Motor neuron (in vitro differentiated cells): ENCODE measurements around the gene SLC25A41. TPM values are rescaled to one million over a fixed set of nuclear protein-coding genes. Genes with fewer than 3 reads are reported as not detected.
A peak's percentile ranks its signal among the peaks of the same experiment; 100 is the strongest.

Experiments used
- ATAC-seq, 8 experiments: fragments of 200-7000 bp; cut with Tn5 transposase; replicated peaks in 6 of 8; 2 replicates each; pipeline ENCODE4 v1.8.0; 2021; ENCODE audit warnings: mild to moderate bottlenecking in 8 of 8, moderate library complexity in 8 of 8
- H3K27ac ChIP-seq, 2 donors: fragments of 250-450 bp; sonication (Bioruptor Pico); 2 replicates each; pipeline ENCODE4 v1.9.0; 2021; ENCODE audit warnings: antibody characterized with exemption in 2 of 2, mild to moderate bottlenecking in 2 of 2, moderate library complexity in 1 of 2
- H3K4me1 ChIP-seq, 2 donors: fragments of 250-450 bp; sonication (Bioruptor Pico); replicated peaks in 1 of 2; 2 replicates each; pipeline ENCODE4 v1.6.1; 2021; ENCODE audit warnings: antibody characterized with exemption in 2 of 2, mild to moderate bottlenecking in 2 of 2, moderate library complexity in 1 of 2
- H3K4me3 ChIP-seq, 5 donors: fragments of 250-450 bp; sonication (Bioruptor Pico); 2 replicates each; pipeline ENCODE4 v1.9.0; 2021; ENCODE audit warnings: antibody characterized with exemption in 5 of 5, mild to moderate bottlenecking in 5 of 5, moderate library complexity in 4 of 5
- WGBS, 10 experiments: fragments of 450-650 bp; shearing (Covaris generic); methylation state at CpG; one replicate each; pipeline ENCODE4 v1.0.0; 2022; 5-methylcytosine and 5-hydroxymethylcytosine counted together
- in situ Hi-C, 9 experiments: fragments of 400-800 bp; cut with MboI; loops; one replicate each; pipeline ENCODE4 v1.15.0; 2021; ENCODE audit warnings: low sequenced_read_pairs in 9 of 9, low pct_unique_long_range_greater_than_20kb in 2 of 9; ENCODE audit not compliant: unreplicated experiment in 9 of 9
- total RNA-seq, 8 experiments: library from RNA; unstranded; fragments of 300-600 nt; gene quantifications; 2 replicates each; pipeline versions ENCODE4 v1.2.3 to v1.2.4, GENCODE V29; 2022

The SLC25A41 gene
- under 1 TPM in 6 of 8 experiments, not detected in 2; 0.29 to 0.76 (median 0.49) TPM for total RNA-seq

DNA sequence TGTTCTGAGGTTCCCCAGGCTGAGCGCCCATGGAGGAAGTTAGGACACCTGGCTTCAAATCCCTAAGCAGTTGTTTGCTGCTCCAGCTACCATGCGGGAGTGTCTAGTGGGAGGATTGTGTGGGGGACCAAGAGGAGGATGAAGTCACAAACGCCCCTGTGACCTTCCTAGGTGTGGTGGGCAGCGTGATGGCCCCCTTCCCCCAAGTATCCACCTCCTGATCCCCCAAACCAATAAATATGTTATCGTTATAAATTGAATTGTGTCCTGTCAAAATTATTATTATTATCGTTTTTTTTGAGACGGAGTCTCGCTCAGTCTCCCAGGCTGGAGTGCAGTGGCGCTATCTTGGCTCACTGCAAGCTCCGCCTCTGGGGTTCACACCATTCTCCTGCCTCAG is at the start of gene SLC25A41:
SLC25A41 (minus strand) TSS at position 101 of the 400 bp plus-strand sequence; CDS start at position 31, 70 bp downstream.
- no peak within 1 kb of the TSS for H3K4me3 ChIP-seq
- WGBS, 10 experiments, result 40 to 100% (median 90%) methylated on average over 2 to 4 of the region's 10 CpGs; no CpG with 5 or more reads in 7 of the 10 experiments
- no peak for ATAC-seq
- H3K4me1 ChIP-seq, result no peaks in the 10 kb centered on the region
- no peak within 1 kb of the TSS for H3K27ac ChIP-seq
- in situ Hi-C loops, result no loop called here

- H3K4me1 ChIP-seq, result no peaks in the 10 kb centered on the region
- in situ Hi-C loops, result no loop called here
- WGBS, 10 experiments, result 0 to 80% (median 67%) methylated on average over 1 to 3 of the region's 3 CpGs; no CpG with 5 or more reads in 5 of the 10 experiments
- ATAC-seq, result peak in 1 of 8 experiments; percentile 24
- H3K4me3 ChIP-seq, result no peak overlapping the region
- no peak overlapping the region for H3K27ac ChIP-seq
Measured at GRCh38 chr19:6483235-6483634, 49.7 kb upstream of the SLC25A41 start.

DNA sequence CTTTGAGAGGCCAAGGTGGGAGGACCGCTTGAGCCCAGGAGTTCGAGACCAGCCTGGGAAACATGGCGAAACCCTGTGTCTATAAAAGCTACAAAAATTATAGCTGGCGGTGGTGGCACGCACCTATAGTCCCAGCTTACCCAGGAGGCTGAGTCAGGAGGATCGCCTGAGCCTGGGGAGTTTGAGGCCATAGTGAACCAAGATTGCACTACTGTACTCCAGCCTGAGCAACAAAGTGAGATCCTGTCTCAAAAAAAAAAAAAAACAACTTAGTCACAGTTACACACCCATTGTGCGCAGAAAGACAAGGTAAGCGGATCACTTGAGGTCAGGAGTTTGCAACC is 48.8 kb upstream of the SLC25A41 start:
- no peak overlapping the region for H3K27ac ChIP-seq
- WGBS, 10 experiments, result 89 to 100% (median 100%) methylated on average over 1 to 6 of the region's 8 CpGs; no CpG with 5 or more reads in 1 of the 10 experiments
- H3K4me1 ChIP-seq, result no peaks in the 10 kb centered on the region
- no peak for ATAC-seq
- in situ Hi-C loops, result no loop called here
- H3K4me3 ChIP-seq, result no peak overlapping the region

DNA sequence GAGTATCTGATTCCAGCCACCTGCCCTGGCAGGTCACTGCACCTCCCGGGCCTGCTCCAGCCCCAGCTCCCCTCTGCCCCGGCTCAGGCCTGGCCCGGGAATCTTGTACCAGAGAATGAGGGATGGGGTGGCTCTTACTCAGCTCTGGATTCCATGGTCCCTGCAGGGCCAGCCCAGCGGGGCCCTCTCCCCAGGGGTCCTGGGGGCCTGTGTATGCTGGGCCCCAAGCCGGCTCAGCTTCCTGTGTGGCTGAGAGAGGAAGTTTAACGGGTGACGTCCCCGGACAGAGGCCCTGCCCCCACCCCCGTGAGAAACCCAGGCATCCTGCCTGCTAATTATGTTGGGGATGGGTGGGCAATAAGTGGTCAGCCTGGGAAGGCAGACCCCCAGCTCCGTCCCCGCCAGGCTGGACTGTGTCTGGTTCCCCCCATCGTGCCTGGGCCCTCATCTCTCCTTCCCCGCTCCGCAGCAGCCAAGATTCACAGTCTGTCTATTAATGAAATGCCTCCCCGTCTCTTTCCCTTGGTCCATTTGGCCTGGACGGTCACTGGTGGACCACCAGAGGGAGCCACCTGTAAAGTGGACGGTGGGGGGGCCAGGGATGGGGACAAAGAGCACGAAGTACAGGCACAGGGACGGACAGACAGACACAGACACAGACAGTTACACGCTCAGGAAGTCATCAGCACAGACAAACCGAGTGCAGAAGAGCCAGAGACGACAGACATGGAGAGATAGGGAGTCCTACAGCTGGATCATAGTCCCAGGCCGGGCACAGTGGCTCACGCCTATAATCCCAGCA is 48.2 kb upstream of the SLC25A41 start, which contains the start of gene DENND1C:
DENND1C (minus strand) TSS at position 247 of the 802 bp plus-strand sequence; CDS start at position 155, 92 bp downstream.
- ATAC-seq, result peak; percentile 37 to 89 (median 56)
- Histone ChIP-seq H3K4me3 (no peak within 1 kb of the TSS), H3K4me1 (no peaks in the 10 kb centered on the region), H3K27ac (no peak within 1 kb of the TSS)
- in situ Hi-C loops, result no loop called here
- 0 to 100% (median 20%) methylated on average over 1 to 8 of the region's 24 CpGs; no CpG with 5 or more reads in 4 of the 10 experiments for WGBS, 10 experiments

DNA sequence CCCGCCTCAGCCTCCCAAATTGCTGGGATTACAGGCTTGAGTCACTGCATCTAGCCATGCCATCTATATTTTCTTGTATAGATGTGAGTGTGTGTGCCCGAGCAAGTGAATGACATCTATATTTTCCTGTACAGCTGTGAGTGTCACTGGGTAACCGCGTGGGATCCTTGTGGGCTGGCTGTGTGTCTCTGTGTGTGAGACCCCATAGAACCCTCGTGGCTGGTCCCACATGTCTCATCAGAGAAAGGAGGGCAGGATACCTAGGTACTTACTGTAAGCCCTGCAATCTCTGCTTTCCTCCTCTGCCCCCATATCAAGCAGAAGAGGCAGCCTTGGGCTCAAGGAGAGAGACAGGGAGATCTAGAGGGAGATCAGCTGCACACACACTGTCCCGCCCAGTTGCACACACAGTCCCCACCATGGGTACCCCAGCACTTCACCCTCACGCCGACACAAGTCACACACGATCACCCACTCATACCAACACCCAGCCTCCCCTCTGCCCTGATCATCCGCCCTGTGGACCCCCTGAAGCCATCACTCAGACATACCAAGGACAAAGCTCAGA is 47.4 kb upstream of the SLC25A41 start:
- Histone ChIP-seq H3K4me1 (no peaks in the 10 kb centered on the region), H3K4me3 (no peak overlapping the region), H3K27ac (no peak overlapping the region)
- ATAC-seq, result no peak
- in situ Hi-C loops, result no loop called here
- WGBS, 10 experiments, result 60 to 89% (median 69%) methylated on average over 1 to 4 of the region's 10 CpGs; no CpG with 5 or more reads in 2 of the 10 experiments

- no peak for ATAC-seq
- 20% methylated on average over 1 of the region's 7 CpGs; no CpG with 5 or more reads in 9 of the 10 experiments for WGBS, 10 experiments
- no peak overlapping the region for H3K27ac ChIP-seq
- H3K4me1 ChIP-seq, result no peaks in the 10 kb centered on the region
- H3K4me3 ChIP-seq, result no peak overlapping the region
- in situ Hi-C loops, result no loop called here
Measured at GRCh38 chr19:6479836-6480398, 46.4 kb upstream of the SLC25A41 start.

- WGBS, 10 experiments, result 83 to 100% (median 93%) methylated on average over 1 to 4 of the region's 13 CpGs; no CpG with 5 or more reads in 7 of the 10 experiments
- Histone ChIP-seq H3K27ac (no peak overlapping the region), H3K4me1 (no peaks in the 10 kb centered on the region), H3K4me3 (no peak overlapping the region)
- no peak for ATAC-seq
- in situ Hi-C loops, result no loop called here
Measured at GRCh38 chr19:6478815-6479214, 45.3 kb upstream of the SLC25A41 start.

GRCh38 chr19:6476896-6477431 is 43.4 kb upstream of the SLC25A41 start:
- no peak for ATAC-seq
- H3K4me1 ChIP-seq, result no peaks in the 10 kb centered on the region
- no peak overlapping the region for H3K27ac ChIP-seq
- H3K4me3 ChIP-seq, result peak overlapping the region; percentile 26 to 55 (median 39)
- 20% methylated on average over 1 of the region's 29 CpGs; no CpG with 5 or more reads in 9 of the 10 experiments for WGBS, 10 experiments
- in situ Hi-C loops, result no loop called here

DNA sequence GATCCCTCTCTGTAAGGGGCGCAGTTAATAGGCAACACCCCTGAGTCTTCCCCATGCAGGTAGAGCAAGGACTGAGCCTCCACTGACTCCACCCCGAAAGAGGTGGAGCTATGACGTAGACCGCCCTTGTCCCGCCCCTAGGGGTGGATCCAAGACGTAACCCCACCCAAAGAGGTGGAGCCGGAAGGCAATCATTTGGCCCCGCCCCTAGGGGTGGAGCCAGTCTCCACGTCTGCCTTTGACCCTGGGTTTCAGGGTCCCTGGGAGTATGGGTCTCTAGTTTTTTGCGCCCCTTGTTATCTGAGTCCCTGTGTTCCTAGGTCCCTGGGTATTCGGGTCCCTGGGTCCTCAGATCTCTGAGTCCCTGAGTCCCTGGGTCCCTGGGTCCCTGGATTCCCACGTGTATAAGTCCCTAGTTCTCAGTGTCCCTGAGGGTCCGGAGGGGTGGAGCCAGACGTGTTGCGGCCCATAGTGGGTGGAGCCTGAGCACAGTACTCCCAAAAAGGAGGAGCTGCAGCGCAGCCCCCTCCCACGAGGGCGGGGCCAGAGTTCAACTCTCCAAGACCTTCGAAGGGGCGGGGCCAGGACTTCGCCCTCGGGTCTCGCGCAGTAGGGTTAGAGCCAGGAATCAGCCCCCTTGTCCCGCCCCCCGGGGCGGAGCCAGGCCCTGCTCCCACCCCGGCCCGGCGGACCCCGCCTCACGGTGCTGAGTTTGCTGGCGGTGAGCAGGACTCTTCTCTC is 42.8 kb upstream of the SLC25A41 start:
- peak; percentile 78 to 92 (median 87) for ATAC-seq
- in situ Hi-C loops, result no loop called here
- Histone ChIP-seq H3K4me1 (no peaks in the 10 kb centered on the region), H3K27ac (peak overlapping the region in 1 of 2 donors; percentile 58), H3K4me3 (peak overlapping the region; percentile 26 to 55 (median 39))
- 0 to 4% (median 1%) methylated on average over 1 to 7 of the region's 33 CpGs; no CpG with 5 or more reads in 6 of the 10 experiments for whole genome bisulfite sequencing, 10 experiments

GRCh38 chr19:6475321-6476108 is 42.0 kb upstream of the SLC25A41 start:
- peak; percentile 6 to 30 (median 13) for ATAC-seq
- in situ Hi-C loops, result no loop called here
- Histone ChIP-seq H3K4me1 (no peaks in the 10 kb centered on the region), H3K27ac (no peak overlapping the region), H3K4me3 (peak overlapping the region; percentile 26 to 55 (median 39))
- 5 to 20% (median 9%) methylated on average over 1 to 17 of the region's 52 CpGs; no CpG with 5 or more reads in 6 of the 10 experiments for WGBS, 10 experiments

GRCh38 chr19:6473647-6474046 is 40.1 kb upstream of the SLC25A41 start:
- peaks cover 0 to 2% of the 10 kb centered on the region in 2 donors for H3K4me1 ChIP-seq
- ATAC-seq, result no peak
- WGBS, 10 experiments, result no CpG with 5 or more reads among the region's 9 CpGs
- in situ Hi-C loops, result no loop called here
- no peak overlapping the region for H3K27ac ChIP-seq
- H3K4me3 ChIP-seq, result no peak overlapping the region

GRCh38 chr19:6472713-6473112 is 39.1 kb upstream of the SLC25A41 start:
- no peak for ATAC-seq
- no peak overlapping the region for H3K4me3 ChIP-seq
- peaks cover 0 to 2% of the 10 kb centered on the region in 2 donors for H3K4me1 ChIP-seq
- in situ Hi-C loops, result no loop called here
- no peak overlapping the region for H3K27ac ChIP-seq
- WGBS, 10 experiments, result 50 to 87% methylated on average over 1 to 4 of the region's 4 CpGs; no CpG with 5 or more reads in 8 of the 10 experiments
